ENCODE measurements around the gene GMDS.

Gene GMDS

DNA sequence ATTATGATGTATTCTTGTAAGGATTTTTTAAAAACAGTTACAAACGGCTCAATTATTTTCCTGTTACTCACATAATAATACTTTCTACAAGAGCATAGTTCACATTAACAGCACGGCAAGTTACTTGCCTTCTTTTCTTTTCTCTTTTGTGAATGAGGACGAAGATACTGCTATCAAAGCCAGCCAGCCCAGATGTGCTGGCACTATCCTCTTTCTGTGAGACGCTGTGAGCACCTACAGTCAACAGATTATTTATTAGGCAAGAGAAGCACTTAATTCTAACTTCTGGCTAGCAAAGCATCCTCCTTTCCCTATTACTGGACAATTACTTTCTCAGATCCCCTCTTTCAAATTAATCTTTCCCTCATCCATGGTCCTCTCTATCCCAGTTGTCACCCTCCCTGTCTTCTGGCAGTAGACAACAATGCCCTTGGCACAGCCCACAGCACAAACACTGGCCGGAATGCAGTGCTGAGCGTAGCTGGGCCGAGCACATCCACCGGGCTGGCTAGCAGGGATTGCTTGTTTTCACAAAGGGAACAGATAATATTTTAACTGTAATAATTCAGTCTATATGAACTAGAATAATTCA, 373.6 kb downstream of the GMDS start:
- Histone ChIP-seq H3K4me1 (ENCODE audit: insufficient read depth, low read length) (no peaks in the 10 kb centered on the region), H3K9ac (ENCODE audit: low read length) (no peak overlapping the region), H3K36me3 (ENCODE audit: insufficient read depth, low read length) (no peaks in the 10 kb centered on the region), H3K27ac (ENCODE audit: low read depth, low read length) (no peak overlapping the region), H3K4me3 (ENCODE audit: low read depth in 1 of 2, low read length in 2 of 2) (no peak overlapping the region), H3K9me3 (ENCODE audit: low read length) (no peaks in the 10 kb centered on the region), H3K27me3 (ENCODE audit: control insufficient read depth in 1 of 2, insufficient read depth in 2 of 2, low read length in 2 of 2) (no peaks in the 10 kb centered on the region)

DNA sequence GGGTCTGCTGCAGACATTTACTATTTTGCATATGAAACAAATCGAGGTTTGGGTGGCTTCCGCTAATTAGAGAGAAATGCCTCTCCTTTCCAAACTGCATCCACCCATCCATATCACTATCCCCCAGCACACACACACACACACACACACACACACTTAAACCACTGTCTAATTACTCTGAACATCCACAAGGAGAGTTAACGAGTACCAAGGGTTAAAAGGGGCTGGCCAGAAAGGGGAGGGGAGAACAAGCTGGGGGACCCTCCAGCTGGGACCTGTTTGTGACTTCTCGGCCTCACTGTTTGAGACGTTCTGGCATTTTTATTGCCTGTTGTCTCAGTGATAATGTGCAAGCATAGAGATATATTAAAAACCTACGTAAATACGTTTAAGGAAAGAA, 374.5 kb downstream of the GMDS start:
- Histone ChIP-seq H3K4me1 (ENCODE audit: insufficient read depth, low read length) (no peaks in the 10 kb centered on the region), H3K36me3 (ENCODE audit: insufficient read depth, low read length) (no peaks in the 10 kb centered on the region), H3K27me3 (ENCODE audit: control insufficient read depth in 1 of 2, insufficient read depth in 2 of 2, low read length in 2 of 2) (no peaks in the 10 kb centered on the region), H3K9me3 (ENCODE audit: low read length) (no peaks in the 10 kb centered on the region), H3K27ac (ENCODE audit: low read depth, low read length) (no peak overlapping the region), H3K4me3 (ENCODE audit: low read depth in 1 of 2, low read length in 2 of 2) (no peak overlapping the region), H3K9ac (ENCODE audit: low read length) (no peak overlapping the region)

DNA sequence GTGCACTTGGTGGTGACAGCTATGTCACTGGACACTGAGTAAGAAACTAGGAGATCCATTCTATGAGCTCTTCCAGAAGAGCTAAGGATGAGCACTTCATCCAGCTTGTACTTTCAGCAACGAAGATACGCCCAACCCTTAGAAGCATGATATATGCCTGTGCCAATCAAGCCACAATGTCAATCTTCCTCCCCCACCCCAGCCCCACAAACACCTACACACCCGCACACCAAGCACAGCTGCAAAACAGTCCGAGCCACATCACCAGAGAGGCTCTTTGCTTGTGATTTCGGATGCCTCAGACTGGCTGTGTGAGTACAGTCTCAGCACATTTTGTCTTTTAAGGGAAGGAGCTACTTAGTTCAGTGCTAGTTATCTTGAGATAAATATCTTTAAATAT, 375.2 kb downstream of the GMDS start:
- Histone ChIP-seq H3K9me3 (ENCODE audit: low read length) (no peaks in the 10 kb centered on the region), H3K27ac (ENCODE audit: low read depth, low read length) (no peak overlapping the region), H3K4me3 (ENCODE audit: low read depth in 1 of 2, low read length in 2 of 2) (no peak overlapping the region), H3K9ac (ENCODE audit: low read length) (no peak overlapping the region), H3K27me3 (ENCODE audit: control insufficient read depth in 1 of 2, insufficient read depth in 2 of 2, low read length in 2 of 2) (no peaks in the 10 kb centered on the region), H3K4me1 (ENCODE audit: insufficient read depth, low read length) (no peaks in the 10 kb centered on the region), H3K36me3 (ENCODE audit: insufficient read depth, low read length) (no peaks in the 10 kb centered on the region)

DNA sequence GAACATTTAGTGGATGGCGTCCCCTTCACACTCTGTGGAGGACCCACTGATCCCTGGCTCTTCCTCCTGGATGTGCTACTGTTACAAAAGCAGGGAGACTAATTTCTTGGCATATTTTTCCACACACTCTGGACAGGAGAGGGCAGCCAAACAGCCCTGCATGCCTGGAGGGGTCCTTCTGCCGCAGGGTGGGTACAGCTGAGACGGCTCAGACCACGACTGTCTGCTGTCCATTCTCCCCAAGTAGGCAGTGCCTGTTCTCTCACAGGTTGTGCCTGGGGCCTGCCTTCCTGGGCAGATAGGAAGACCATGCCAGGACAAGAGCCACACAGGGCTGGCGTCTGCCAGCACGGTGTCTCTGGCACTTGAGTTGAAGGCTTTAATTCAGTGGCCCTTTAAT, 375.6 kb downstream of the GMDS start:
- H3K27ac ChIP-seq (ENCODE audit: low read depth, low read length), result no peak overlapping the region
- H3K9me3 ChIP-seq (ENCODE audit: low read length), result no peaks in the 10 kb centered on the region
- H3K4me1 ChIP-seq (ENCODE audit: insufficient read depth, low read length), result no peaks in the 10 kb centered on the region
- H3K4me3 ChIP-seq (ENCODE audit: low read depth in 1 of 2, low read length in 2 of 2), result no peak overlapping the region
- H3K27me3 ChIP-seq (ENCODE audit: control insufficient read depth in 1 of 2, insufficient read depth in 2 of 2, low read length in 2 of 2), result no peaks in the 10 kb centered on the region
- no peak overlapping the region for H3K9ac ChIP-seq (ENCODE audit: low read length)
- no peaks in the 10 kb centered on the region for H3K36me3 ChIP-seq (ENCODE audit: insufficient read depth, low read length)

DNA sequence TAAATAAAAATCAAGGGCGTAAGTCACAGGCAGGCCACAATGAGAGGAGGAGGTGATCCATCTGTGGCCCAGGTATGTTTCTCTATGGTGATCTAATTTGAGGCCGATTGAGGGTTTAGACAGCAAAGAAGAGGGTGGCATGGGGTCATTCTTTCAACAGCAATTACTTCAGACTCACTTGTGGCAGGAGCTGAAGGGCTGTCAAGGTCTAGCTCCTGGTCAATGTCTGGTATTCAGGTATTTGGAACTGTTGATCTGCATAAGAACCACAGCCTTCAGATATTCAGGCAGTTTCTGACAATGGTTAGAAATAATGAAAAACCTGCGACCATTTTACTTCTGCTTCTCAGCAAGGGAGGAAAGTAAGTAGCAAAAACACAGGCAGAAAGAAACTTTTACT, 376.1 kb downstream of the GMDS start:
- Histone ChIP-seq H3K27me3 (ENCODE audit: control insufficient read depth in 1 of 2, insufficient read depth in 2 of 2, low read length in 2 of 2) (no peaks in the 10 kb centered on the region), H3K27ac (ENCODE audit: low read depth, low read length) (no peak overlapping the region), H3K9ac (ENCODE audit: low read length) (no peak overlapping the region), H3K36me3 (ENCODE audit: insufficient read depth, low read length) (no peaks in the 10 kb centered on the region), H3K4me1 (ENCODE audit: insufficient read depth, low read length) (no peaks in the 10 kb centered on the region), H3K4me3 (ENCODE audit: low read depth in 1 of 2, low read length in 2 of 2) (no peak overlapping the region), H3K9me3 (ENCODE audit: low read length) (no peaks in the 10 kb centered on the region)

DNA sequence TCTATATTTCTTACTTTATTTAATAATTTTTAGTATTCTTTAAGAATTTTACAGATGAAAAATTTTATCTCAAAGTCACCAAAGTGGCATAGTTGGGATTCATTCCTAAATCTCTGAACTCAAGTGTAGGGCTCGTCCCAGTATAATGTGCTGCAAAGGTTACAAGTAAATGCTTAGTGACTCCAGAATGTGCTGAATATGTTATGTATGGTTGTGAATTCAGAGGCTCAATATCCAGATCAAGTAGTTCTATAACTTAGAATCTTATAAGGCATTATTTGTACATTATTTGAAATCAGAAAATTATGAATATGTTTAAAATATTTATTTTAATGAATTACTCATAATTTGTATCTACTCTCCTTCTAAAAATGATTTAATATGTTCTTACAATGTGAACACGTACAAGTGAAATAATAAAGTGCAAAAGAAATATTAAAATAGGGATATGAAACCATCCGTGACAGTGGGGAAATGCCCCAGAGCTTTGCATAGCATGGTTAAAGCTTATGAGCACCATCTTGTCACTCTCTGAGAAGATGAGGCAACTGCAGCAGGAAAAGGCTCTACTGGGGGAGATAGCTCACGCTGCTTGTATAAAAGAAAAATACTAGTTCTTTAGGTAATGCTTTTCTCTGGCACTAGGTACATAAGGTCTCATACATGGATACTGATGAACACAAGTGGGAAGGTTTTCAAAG, 376.7 kb downstream of the GMDS start:
- Histone ChIP-seq H3K9ac (ENCODE audit: low read length) (no peak overlapping the region), H3K9me3 (ENCODE audit: low read length) (no peaks in the 10 kb centered on the region), H3K4me3 (ENCODE audit: low read depth in 1 of 2, low read length in 2 of 2) (no peak overlapping the region), H3K27me3 (ENCODE audit: control insufficient read depth in 1 of 2, insufficient read depth in 2 of 2, low read length in 2 of 2) (no peaks in the 10 kb centered on the region), H3K27ac (ENCODE audit: low read depth, low read length) (no peak overlapping the region), H3K36me3 (ENCODE audit: insufficient read depth, low read length) (no peaks in the 10 kb centered on the region), H3K4me1 (ENCODE audit: insufficient read depth, low read length) (no peaks in the 10 kb centered on the region)

DNA sequence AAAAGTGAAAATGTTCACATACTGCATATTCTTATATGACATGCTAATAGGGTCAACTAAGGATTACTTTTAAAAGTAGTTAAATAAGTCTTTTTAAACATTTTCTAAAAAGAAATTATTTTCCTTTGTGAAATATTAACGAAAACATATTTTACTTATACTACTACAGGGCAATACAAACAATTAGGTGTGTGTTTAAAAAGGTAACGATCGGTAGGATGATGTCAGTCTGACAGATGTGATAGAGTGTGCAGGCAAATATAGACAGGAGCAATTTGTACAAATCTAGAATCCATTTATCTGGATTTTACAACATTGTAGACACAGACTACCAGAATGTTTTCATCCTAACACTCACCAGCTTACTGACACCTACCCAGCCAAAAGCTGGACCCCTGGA, 378.2 kb downstream of the GMDS start:
- no peak overlapping the region for H3K27ac ChIP-seq (ENCODE audit: low read depth, low read length)
- H3K9me3 ChIP-seq (ENCODE audit: low read length), result no peaks in the 10 kb centered on the region
- no peak overlapping the region for H3K4me3 ChIP-seq (ENCODE audit: low read depth in 1 of 2, low read length in 2 of 2)
- H3K9ac ChIP-seq (ENCODE audit: low read length), result no peak overlapping the region
- H3K27me3 ChIP-seq (ENCODE audit: control insufficient read depth in 1 of 2, insufficient read depth in 2 of 2, low read length in 2 of 2), result no peaks in the 10 kb centered on the region
- H3K36me3 ChIP-seq (ENCODE audit: insufficient read depth, low read length), result no peaks in the 10 kb centered on the region
- H3K4me1 ChIP-seq (ENCODE audit: insufficient read depth, low read length), result no peaks in the 10 kb centered on the region

DNA sequence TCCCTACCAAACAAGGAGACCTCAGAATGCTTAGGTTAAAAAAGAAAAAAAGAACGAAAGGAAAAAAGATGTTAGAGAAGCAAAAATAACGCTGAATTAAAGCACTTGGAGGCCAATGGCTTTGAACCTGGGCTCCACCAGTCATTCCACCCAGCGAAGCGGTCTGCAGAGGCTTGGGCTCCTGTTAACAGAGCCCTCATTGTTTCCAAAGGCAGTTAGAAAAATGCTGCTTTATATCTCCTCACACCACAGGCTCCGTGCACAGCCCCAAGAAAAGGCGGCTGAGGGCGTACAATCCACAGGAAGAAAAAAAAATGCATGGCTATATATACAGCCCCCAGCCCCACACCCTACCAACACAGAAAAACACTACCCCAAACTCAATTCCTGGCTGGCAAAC, 379.8 kb downstream of the GMDS start:
- Histone ChIP-seq H3K4me3 (ENCODE audit: low read depth in 1 of 2, low read length in 2 of 2) (no peak overlapping the region), H3K9me3 (ENCODE audit: low read length) (no peaks in the 10 kb centered on the region), H3K27ac (ENCODE audit: low read depth, low read length) (no peak overlapping the region), H3K4me1 (ENCODE audit: insufficient read depth, low read length) (no peaks in the 10 kb centered on the region), H3K36me3 (ENCODE audit: insufficient read depth, low read length) (no peaks in the 10 kb centered on the region), H3K9ac (ENCODE audit: low read length) (no peak overlapping the region), H3K27me3 (ENCODE audit: control insufficient read depth in 1 of 2, insufficient read depth in 2 of 2, low read length in 2 of 2) (no peaks in the 10 kb centered on the region)

DNA sequence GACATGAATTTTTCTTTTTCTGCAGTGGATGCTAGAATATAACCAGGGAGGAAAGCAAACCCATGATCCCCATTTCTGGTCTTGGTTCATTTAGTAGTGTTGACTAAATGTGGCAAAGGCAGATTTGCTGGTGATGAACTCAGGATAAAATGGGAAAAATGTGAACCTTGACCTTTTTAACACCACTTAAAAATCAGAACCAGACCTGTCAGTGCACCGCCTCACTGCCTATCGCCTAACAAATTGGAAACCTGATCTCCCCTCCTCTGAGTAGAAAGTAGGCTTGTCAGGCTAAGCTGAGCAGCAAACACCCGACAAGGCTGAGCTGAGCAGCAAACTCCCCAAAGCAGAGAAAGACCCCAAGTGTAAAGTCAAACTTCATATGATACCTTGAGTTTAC, 380.9 kb downstream of the GMDS start:
- H3K9ac ChIP-seq (ENCODE audit: low read length), result no peak overlapping the region
- H3K4me1 ChIP-seq (ENCODE audit: insufficient read depth, low read length), result no peaks in the 10 kb centered on the region
- H3K36me3 ChIP-seq (ENCODE audit: insufficient read depth, low read length), result no peaks in the 10 kb centered on the region
- H3K27ac ChIP-seq (ENCODE audit: low read depth, low read length), result no peak overlapping the region
- H3K4me3 ChIP-seq (ENCODE audit: low read depth in 1 of 2, low read length in 2 of 2), result no peak overlapping the region
- H3K9me3 ChIP-seq (ENCODE audit: low read length), result no peaks in the 10 kb centered on the region
- no peaks in the 10 kb centered on the region for H3K27me3 ChIP-seq (ENCODE audit: control insufficient read depth in 1 of 2, insufficient read depth in 2 of 2, low read length in 2 of 2)

DNA sequence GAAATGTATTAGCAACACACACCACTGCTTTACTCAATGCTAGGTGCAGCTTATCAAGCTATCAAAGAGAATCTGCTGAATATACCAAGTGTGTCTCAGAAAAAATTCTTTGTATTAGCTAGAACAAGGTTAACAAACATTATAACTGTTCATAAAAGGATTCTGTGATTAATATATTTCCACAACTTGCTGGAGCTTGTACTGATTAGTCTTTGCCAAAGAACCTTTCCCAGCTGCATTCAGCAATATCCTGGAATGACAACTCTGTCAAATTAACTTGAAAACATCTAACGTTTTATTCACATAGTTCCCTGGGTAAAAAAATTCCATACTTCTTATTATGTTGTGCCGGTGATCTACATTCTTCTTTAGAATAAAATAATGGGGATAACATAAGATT, 383.0 kb downstream of the GMDS start:
- no peaks in the 10 kb centered on the region for H3K27me3 ChIP-seq (ENCODE audit: control insufficient read depth in 1 of 2, insufficient read depth in 2 of 2, low read length in 2 of 2)
- H3K36me3 ChIP-seq (ENCODE audit: insufficient read depth, low read length), result no peaks in the 10 kb centered on the region
- H3K9me3 ChIP-seq (ENCODE audit: low read length), result no peaks in the 10 kb centered on the region
- no peak overlapping the region for H3K9ac ChIP-seq (ENCODE audit: low read length)
- H3K27ac ChIP-seq (ENCODE audit: low read depth, low read length), result no peak overlapping the region
- no peaks in the 10 kb centered on the region for H3K4me1 ChIP-seq (ENCODE audit: insufficient read depth, low read length)
- no peak overlapping the region for H3K4me3 ChIP-seq (ENCODE audit: low read depth in 1 of 2, low read length in 2 of 2)

DNA sequence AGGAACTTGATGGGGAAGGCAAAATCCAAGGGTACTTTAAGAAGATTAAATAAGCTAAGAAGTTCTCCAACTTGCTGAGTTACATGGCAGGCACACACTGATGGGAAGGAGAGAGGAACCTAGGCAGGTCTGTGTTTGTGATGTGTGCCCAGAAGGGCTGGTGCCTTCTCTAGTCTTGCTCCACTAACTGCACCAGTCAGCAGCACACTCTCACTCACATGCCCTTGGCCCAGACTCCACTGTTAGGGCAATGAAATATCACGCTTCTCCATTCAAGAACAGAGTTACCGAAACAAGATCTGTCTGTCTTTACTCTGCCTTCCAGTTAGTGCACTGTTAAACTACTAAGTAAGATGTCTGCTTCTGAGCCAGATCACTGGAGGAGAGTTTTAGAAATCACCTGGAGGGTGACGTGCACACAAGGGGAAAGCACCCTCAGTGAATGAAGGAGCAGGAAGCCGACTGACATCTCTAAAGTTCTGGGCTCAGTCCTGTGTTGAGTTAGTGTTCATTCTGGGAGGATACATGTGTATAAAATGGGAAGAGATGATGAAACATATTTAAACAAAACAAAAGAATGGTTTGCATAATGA, 384.6 kb downstream of the GMDS start:
- Histone ChIP-seq H3K27ac (ENCODE audit: low read depth, low read length) (no peak overlapping the region), H3K9me3 (ENCODE audit: low read length) (no peaks in the 10 kb centered on the region), H3K9ac (ENCODE audit: low read length) (no peak overlapping the region)

DNA sequence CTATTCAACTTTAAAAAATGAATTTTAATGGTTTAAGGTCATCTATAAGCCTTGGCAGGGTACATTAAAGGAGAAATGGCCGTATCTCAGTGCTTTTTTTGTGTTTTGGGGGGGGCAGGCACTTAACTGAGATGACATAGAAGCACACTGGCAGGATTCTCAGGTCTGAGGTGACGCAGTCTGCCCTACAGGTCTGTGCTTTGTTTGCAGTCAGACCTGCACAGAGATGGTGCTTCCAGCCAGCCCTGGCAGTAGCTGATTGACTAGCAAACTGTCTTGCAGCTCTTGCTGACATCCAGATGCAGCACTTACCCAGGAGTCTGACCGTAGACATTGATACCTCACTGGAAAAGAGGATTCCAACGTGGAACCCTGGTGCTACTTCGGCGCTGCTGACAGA, 386.5 kb downstream of the GMDS start:
- no peak overlapping the region for H3K9ac ChIP-seq (ENCODE audit: low read length)
- H3K4me3 ChIP-seq (ENCODE audit: low read depth in 1 of 2, low read length in 2 of 2), result no peak overlapping the region
- H3K27ac ChIP-seq (ENCODE audit: low read depth, low read length), result no peak overlapping the region
- H3K36me3 ChIP-seq (ENCODE audit: insufficient read depth, low read length), result no peaks in the 10 kb centered on the region
- no peaks in the 10 kb centered on the region for H3K27me3 ChIP-seq (ENCODE audit: control insufficient read depth in 1 of 2, insufficient read depth in 2 of 2, low read length in 2 of 2)
- no peaks in the 10 kb centered on the region for H3K4me1 ChIP-seq (ENCODE audit: insufficient read depth, low read length)
- H3K9me3 ChIP-seq (ENCODE audit: low read length), result no peaks in the 10 kb centered on the region

More for the DNA sequence above, 384.6 kb downstream of the GMDS start:
- no peaks in the 10 kb centered on the region for H3K27me3 ChIP-seq (ENCODE audit: control insufficient read depth in 1 of 2, insufficient read depth in 2 of 2, low read length in 2 of 2)
- no peaks in the 10 kb centered on the region for H3K36me3 ChIP-seq (ENCODE audit: insufficient read depth, low read length)
- H3K4me3 ChIP-seq (ENCODE audit: low read depth in 1 of 2, low read length in 2 of 2), result no peak overlapping the region
- H3K4me1 ChIP-seq (ENCODE audit: insufficient read depth, low read length), result no peaks in the 10 kb centered on the region

Measured in muscle layer of colon (tissue), 2 donors.